Measurements from ENCODE around the gene NDUFB10.
A peak's percentile ranks its signal among the peaks of the same experiment; 100 is the strongest.
"Not testable (repeated sequence)": the region's sequence is repeated elsewhere in the genome, so short reads cannot be mapped to it uniquely, and the experiment has no call there.

The NDUFB10 gene

DNA sequence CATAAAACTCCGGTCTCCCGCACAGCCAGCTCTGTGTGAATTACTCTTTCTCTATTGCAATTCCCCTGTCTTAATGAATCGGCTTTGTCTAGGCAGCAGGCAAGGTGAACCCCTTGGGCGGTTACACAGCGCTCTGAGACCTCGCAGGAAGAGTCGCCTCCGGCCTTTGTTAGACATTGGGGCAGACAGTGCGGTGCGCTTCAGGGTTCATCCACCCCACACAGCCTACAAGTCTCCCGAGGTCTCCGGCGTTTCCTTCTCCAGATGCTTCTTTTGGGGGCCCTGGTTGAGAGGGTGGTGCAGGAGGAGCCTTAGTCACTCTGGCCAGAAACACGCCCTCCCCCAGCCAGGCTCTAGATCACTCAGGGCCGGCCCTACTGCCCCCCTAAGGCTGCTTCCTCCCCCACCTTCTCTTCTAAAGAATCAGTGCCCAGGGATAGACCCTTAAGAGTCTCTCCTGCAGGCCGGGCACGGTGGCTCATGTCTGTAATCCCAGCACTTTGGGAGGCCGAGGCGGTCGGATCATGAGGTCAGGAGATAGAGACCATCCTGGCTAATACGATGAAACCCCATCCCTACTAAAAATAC is 14.6 kb upstream of the NDUFB10 start:
- DNase-seq (ENCODE audit: low read depth in 1 of 2, low spot score in 1 of 2): no peak

DNA sequence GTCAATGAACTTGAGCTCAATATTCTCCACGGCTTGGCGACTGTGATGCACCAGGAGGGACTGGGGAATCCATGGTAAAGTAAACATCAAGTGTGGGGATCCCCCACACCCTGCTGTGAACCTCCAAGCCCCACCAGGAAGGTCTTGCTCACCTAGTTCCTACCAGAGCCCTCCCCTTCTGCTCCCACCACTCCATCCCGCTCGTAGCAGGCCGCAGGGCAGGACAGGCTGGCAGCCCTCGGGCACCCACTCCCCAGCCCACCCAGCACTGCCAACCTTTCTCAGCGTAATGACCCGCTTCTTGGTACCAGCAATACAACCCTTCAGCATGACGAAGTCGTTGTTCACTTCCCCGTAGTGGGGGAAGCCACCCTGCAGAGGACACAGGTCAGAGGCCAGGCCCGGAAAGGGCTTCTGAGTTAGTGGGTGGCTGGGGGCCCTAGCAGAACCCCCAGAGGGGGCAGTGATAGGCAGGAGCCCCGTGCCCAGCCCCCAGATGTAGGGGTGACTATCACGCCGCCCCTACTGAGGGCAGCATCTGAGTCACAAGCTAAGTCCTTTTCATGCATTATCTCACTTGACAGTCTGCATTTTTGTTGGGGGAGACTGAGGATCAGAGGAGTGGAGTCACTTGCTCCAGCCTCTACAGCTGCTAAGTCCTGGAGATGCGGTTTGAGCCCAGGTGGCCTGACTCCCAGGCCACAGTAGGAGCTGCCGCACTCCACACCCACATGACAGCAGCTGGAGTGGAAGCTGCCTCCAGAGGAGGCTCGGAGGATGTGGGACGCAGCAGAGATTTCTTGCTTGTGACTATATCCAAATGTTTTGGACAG is 13.6 kb upstream of the NDUFB10 start:
- no peak for DNase-seq (ENCODE audit: low read depth in 1 of 2, low spot score in 1 of 2)

DNA sequence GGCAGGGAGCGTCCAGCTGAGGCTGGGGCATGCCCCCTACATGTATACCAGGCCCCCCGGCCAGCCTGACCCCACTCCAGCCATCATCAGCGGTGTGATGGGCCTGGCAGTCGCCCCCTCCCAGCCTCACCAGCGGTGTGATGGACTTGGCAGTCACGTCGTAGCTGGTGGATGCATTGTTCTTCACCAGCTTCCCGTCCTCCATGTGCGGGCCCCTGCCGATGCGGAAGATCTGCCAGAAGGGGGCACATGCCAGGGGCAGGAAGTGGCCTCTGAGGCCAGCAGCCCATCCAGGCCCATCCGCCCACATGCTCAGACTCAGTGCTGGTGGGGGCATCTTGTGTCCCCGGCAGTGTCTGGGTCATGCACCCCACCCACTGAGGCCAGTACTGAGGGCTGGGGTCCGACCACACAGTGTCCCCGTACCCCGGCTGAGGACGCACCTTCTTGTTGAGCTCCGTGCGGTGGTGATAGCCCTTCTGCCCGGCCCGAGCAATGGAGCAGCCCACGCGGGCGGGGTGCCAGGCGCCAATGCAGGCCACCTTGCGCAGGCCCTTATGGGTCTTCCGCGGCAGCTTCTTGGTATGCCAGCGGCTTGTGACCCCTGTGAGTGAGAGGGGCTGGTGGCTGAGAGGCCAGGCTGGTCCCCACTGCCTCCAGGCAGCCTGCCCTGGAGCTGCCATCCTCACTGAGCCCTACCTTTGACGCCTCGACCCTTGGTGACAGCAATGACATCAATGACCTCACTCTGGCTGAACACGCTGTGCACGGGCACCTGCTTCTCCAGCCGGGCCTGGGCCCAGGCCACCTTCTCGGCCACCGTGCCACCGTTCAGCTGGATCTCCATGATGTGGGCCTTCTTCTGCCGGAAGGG is 12.6 kb upstream of the NDUFB10 start:
- no peak for DNase-seq (ENCODE audit: low read depth in 1 of 2, low spot score in 1 of 2)

DNA sequence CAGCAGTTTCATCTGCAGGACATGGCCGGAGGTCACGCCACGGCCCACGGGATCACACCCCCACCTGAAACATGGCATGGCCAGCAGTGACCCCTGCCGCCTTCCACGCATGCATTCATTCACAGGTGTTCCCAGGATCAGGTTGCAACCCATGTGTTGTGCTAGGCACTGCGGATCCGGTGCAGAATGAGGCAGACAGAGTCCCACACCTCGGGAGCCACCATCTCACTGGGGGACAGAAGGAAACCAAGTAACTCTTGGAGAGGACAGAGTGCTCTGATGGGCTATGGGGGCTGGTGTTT is 12.0 kb upstream of the NDUFB10 start:
- no peak for DNase-seq (ENCODE audit: low read depth in 1 of 2, low spot score in 1 of 2)

DNA sequence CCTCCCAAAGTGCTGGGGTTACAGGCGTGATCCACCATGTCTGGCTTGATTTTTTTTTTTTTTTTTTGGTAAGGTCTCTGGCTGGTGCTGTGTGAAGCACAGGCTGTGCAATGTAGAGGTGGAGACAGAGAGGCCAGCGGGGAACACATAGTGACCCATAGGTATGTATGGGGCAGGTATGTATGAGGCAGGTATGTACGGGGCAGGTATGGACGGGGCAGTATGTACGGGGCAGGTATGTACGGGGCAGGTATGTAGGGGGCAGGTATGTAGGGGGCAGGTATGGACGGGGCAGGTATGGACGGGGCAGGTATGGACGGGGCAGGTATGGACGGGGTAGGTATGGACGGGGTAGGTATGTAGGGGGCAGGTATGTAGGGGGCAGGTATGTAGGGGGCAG is 9.8 kb upstream of the NDUFB10 start:
- no peak for DNase-seq (ENCODE audit: low read depth in 1 of 2, low spot score in 1 of 2)

DNA sequence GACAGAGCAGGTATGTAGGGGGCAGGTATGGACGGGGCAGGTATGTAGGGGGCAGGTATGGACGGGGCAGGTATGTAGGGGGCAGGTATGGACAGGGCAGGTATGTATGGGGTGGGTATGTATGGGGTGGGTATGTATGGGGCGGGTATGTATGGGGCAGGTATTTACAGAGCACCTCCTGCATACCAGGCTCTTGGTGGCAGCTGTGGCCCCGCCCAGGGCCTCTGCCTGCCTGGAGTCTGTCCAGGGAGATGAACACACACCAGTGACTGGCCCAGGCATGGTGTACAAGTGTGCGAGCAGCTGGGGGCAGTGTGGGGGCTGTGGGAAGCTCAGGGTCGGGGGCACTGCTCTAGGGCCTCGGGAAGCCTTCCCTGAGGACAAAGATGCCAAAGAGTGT is 9.3 kb upstream of the NDUFB10 start:
- no peak for DNase-seq (ENCODE audit: low read depth in 1 of 2, low spot score in 1 of 2)

DNA sequence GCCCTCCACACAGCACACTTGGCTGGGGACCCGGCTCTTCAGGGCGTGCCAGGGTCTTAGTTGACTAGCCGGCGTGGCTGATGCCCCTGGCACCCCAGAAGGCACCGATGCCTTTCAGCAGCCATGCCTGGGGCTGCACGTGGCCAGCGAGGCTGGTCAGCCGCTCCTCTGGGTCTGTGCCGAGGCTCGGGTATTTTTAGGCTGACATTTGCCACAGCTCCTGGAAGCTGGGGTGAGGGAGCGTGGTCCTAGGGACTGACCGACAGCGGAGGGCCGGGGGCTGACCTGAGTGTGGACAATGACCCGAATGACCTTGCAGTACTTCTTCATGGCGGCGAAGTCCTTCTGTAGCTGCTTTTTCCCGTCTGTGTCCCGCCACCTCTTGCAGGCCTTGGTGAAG is 8.8 kb upstream of the NDUFB10 start:
- DNase-seq (ENCODE audit: low read depth in 1 of 2, low spot score in 1 of 2): no peak

DNA sequence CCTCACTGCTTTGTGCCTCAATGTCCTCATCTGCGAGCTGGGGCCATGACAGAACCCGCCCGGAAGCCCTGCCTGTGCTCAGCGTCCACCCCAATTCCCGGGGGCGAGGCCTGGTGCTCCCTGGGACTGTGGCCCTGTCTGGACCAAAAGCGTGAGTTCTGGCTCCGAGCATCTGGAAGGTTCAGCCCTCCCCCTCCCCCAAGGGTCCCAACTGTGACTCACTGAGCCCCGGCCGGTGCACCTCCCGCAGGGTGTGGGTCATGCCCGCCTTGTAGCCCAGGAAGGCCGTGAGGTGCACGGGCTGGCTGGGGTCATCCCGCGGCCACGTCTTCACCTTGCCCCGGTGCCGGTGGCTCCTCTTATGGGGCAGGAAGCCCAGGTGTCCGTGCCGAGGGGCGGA is 5.6 kb upstream of the NDUFB10 start:
- no peak for DNase-seq (ENCODE audit: low read depth in 1 of 2, low spot score in 1 of 2)

DNA sequence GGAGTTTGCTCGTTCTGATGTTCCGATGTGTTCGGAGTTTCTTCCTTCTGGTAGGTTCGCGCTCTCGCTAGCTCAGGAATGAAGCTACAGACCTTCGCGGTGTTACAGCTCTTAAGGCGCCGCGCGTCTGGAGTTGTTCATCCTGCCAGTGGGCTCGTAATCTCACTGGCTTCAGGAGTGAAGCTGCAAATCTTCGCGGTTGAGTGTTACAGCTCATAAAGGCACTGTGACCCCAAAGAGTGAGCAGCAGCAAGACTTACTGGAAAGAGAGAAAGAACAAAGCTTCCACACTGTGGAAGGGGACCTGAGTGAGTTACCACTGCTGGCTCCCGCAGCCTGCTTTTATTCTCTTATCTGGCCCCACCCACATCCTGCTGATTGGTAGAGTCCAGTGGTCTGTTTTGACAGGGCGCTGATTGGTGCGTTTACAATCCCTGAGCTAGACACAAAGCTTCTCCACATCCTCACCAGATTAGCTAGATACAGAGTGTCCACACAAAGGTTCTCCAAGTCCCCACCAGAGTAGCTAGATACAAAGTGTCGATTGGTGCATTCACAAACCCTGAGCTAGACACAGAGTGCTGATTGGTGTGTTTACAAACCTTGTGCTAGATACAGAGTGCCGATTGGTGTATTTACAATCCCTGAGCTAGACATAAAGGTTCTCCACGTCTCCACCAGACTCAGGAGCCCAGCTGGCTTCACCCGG is 1.8 kb upstream of the NDUFB10 start:
- not testable (repeated sequence) for DNase-seq (ENCODE audit: low read depth in 1 of 2, low spot score in 1 of 2)

DNA sequence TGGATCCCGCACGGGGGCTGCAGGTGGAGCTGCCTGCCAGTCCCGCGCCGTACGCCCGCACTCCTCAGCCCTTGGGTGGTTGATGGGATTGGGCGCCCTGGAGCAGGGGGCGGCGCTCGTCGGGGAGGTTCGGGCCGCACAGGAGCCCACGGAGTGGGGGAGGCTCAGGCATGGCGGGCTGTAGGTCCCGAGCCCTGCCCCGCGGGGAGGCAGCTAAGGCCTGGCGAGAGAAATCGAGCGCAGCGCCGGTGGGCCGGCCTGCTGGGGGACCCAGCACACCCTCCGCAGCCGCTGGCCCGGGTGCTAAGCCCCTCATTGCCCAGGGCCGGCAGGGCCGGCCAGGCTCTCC is 1.2 kb upstream of the NDUFB10 start:
- DNase-seq (ENCODE audit: low read depth in 1 of 2, low spot score in 1 of 2): not testable (repeated sequence)

DNA sequence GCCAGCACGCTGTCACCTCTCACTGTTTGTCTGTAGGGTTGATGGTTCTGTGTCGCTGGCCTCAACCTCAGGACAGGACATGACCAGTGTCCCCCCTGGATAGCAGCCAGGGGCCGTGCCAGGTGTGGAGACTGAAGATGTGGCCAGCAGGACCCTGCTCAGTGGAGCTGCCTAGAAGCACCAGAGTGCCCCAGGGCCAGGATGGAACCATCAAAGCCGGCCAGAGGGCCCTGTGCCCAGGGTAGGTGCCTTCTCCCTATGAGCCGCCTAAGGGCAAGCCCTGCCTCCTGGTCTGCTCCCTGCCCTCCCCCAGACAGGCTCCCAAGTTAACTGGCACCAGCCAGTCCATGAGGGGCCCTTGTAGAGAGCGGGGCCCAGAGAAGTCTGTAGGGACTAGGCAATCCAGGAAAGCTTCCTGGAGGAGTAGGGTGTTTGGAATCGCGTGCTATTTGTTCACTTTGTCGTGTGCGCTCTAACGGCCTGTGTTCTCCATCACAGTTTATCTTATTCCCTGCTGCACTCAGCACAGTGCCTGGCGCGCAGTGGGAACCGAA is 546 bp upstream of the NDUFB10 start:
- no peak for DNase-seq (ENCODE audit: low read depth in 1 of 2, low spot score in 1 of 2)

DNA sequence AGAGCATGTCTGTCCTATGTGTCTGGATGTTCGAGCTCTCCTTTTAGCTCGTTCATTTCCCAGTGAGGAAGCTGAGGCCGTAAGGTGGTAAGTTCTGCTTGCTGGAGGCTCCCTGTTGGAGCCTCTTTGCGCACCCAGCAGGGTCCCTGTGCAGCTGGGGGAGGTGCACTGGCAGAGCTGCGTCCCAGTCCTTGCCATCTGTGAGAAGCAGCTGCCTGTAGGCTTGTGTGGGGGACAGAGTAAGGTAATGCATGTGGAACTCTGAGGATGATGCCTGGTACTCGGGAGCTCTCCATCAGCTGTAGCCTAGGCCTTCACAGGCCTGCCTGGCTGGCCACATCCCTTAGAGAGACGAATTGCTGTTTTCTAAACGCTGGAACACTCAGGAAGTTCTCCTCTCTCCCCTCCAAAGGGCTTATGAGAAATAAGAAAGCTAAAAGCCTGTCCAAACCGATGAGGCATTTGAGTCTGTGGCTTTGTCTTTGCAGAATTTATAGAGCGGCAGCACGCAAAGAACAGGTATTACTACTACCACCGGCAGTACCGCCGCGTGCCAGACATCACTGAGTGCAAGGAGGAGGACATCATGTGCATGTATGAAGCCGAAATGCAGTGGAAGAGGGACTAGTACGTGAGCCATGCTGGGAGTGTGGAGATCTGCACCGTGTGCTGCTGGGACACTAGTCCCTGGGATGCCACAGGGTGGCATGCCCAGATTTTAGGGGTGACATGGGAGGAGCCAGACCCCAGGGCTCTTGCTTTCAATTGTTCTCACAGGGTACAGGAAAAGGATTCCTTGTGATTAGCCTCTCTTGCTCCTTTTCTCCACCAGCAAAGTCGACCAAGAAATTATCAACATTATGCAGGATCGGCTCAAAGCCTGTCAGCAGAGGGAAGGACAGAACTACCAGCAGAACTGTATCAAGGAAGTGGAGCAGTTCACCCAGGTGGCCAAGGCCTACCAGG is 1.6 kb downstream of the NDUFB10 start:
- no peak for DNase-seq (ENCODE audit: low read depth in 1 of 2, low spot score in 1 of 2)

DNA sequence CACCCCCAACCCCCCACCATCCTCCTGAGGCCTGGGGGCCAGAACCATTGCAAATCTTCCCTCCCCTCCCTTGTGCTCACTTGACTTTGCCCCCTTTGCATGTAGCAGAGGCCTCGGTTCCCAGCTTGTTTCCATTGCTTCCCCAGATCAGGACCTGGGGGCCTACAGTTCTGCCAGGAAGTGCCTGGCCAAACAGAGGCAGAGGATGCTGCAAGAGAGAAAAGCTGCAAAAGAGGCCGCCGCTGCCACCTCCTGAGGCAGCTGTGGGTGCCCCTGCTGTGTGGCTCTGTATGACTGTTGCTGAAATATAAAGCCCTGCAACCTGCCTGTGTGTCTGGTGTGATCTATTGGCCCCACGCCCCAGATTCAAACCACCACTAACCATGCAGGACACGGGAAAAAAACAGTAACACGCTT is 2.3 kb downstream of the NDUFB10 start:
- DNase-seq (ENCODE audit: low read depth in 1 of 2, low spot score in 1 of 2): no peak

DNA sequence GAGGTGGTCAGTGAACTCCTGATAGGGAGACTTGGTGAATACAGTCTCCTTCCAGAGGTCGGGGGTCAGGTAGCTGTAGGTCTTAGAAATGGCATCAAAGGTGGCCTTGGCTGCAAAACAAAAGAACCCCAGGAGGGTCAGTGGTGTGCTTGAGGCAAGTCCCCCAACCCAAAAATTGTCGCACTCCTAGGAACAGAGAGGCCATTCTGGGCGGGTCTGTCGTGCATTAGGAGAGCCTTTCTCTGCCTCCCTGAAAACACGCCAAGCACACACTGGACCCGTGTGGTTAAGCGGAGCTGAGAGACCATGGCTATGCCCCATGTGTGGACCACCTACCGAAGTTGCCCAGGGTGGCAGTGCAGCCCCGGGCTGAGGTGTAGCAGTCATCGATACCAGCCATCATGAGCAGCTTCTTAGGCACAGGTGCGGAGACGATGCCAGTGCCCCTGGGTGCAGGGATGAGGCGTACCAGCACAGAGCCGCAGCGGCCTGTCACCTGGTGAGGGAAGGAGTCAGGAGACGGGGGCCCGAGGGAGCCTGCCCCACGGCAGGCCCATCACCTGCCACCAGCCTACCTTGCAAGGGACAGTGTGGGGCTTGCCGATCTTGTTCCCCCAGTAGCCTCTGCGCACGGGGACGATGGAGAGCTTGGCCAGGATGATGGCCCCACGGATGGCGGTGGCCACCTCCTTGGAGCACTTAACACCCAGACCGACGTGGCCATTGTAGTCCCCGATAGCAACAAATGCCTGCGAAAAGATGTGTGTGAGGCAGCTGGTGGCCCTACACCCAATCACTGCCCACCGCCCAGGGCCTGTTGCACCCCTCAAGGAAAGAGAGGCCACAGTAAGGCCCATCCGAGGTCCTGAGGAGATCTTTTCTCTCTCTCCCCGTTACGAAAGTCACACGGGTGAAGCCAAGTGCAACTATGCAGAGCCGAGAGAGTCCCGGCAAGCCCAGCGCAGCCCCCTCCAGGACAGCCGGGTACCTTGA is 3.1 kb downstream of the NDUFB10 start:
- not testable (repeated sequence) for DNase-seq (ENCODE audit: low read depth in 1 of 2, low spot score in 1 of 2)

DNA sequence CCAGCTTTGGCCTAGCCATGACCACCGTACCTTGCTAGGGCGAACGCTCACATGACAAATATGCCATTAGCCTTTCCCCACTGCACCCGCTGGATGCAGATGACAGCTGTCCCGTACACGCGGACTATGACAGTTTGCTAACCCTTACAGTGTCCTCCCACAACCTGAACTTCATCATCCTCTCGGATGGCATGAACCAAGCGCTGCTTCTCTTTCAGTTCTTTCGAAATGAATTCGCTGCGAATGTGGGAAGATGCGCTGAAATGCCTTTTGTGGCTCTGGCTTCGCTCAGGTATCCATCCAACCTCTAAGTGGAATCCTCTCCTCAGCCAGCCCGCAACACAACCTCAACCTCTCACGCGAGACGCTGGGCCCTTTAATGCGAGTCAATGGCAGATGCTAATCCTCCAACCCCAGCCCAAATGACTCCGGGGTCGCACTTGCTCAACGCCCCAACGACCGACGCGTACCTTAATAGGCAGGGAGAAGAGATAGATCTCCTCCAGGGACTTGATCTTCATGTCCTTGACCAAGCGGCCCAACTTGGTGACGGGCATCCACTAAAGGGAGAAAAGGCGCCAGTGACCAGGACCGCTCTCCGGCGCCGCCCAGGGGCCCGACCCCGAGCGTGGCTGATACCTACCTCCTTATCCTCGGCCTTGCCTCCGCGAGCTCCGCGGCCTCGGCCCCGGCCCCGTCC is 4.6 kb downstream of the NDUFB10 start:
- DNase-seq (ENCODE audit: low read depth in 1 of 2, low spot score in 1 of 2): peak in 1 of 2 donors; percentile 29

DNA sequence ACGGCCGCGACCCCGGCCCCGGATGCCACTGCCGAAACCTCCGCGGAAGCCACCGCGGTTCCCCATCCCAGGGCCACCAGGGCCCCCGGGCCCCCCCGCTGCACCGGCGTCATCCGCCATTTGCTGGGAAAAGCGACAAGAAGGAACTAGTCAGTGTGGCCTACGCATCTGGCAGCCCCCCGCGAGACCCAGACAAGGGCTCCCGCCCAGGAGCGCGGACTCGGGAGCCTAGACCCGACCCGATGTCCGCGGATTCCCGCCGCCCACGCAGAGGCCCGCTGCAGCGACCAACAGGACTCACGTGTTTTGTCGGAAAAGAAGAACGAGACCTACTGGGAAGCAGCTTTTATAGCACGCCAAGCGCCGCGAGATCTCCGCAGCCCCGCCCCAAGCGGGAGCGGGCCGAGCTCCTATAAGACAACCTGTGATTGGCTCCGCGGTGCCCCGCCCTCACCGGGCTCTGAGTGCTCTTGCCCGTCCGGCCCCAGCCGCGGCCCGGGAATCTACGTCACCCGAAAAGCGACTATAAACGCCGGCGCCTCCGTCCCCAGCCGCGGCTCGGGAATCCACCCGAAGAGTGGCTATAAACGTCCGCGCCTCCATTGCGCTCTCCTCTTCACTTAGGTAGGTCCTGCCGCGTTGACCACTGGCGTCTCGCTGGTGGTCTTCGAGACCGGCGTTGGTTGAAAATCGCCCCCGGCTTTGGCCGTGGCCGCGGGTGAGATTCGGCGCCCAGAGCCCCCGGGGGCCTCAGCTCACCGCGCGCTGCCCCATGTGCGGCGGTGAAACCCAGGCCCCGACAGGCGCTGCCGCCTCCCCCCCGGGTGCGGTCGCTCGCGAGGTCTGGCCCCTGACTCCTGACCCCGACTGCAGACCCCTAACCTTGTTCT is 5.4 kb downstream of the NDUFB10 start, which contains the start of gene RPS2:
Gene RPS2 (minus strand): TSS at position 321 of the 890 bp plus-strand sequence. CDS start 201 bp downstream, at position 120.
- peak; percentile 96 to 97 for DNase-seq (ENCODE audit: low read depth in 1 of 2, low spot score in 1 of 2)

DNA sequence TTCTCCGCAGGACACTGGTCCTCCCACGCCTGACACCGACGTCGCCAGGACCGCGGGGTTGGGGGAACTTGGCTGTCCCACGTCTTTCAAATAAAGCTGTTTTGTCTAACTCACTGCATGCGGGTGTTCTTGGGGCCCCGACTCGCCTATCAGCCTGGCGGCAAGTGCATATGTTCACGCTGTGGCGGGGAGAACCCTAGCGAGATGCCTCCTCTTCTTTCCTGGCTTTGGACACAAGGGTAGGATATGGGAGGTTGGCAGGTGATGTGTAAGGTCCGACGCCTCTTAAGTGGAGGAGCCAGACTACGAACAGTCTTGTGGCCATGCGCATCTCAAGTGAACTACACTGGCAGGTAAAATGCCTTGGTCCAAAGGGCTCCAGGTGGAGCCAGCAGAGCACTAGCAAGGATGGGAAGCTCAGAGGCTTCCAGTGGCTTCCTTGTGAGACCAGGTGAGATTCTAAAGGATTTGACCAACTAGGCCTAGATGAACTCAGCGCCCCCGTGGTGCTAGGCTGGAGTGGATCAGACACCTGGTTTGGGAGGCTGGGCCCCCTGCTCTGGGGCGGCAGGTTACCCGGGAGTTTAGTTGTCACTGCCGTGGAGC is 6.2 kb downstream of the NDUFB10 start:
- no peak for DNase-seq (ENCODE audit: low read depth in 1 of 2, low spot score in 1 of 2)
